Type B pancreatic cell (in vitro differentiated cells): Measurements from ENCODE around the gene ZNF74. TPM values are rescaled to one million over a fixed set of nuclear protein-coding genes. Genes with fewer than 3 reads are reported as not detected.

Source experiments
- DNase-seq: peaks from one replicate; pipeline ENCODE4 v3.0.0; 2021; ENCODE audit warnings: mixed read lengths; ENCODE audit not compliant: unreplicated experiment; ENCODE audit errors: extremely low spot score
- H3K27ac Mint-ChIP-seq: 2 replicates; pipeline ENCODE4 v1.8.0; 2021; ENCODE audit warnings: mild to moderate bottlenecking, mixed read lengths
- H3K27me3 Mint-ChIP-seq: 2 replicates; pipeline ENCODE4 v1.8.0; 2021; ENCODE audit warnings: mixed read lengths
- H3K36me3 Mint-ChIP-seq: 2 replicates; pipeline ENCODE4 v1.8.0; 2021; ENCODE audit warnings: mixed read lengths
- H3K4me1 Mint-ChIP-seq: one replicate; pipeline ENCODE4 v1.8.0; 2021; ENCODE audit warnings: mixed read lengths; ENCODE audit not compliant: unreplicated experiment
- H3K4me3 Mint-ChIP-seq: 2 replicates; pipeline ENCODE4 v1.8.0; 2021; ENCODE audit warnings: mild to moderate bottlenecking, mixed read lengths
- H3K9me3 Mint-ChIP-seq: 2 replicates; pipeline ENCODE4 v1.8.0; 2021; ENCODE audit warnings: mixed read lengths
- total RNA-seq: library from RNA; stranded (reverse); gene quantifications from 2 replicates; pipeline ENCODE4 v1.2.1, GENCODE V29; 2021; ENCODE audit warnings: low replicate concordance
- TF ChIP-seq, protein P1 (sequence below): fragments of 200-600 bp; sonication (generic); conservative IDR thresholded peaks from 2 replicates; pipeline ENCODE4 v1.5.0; 2021; ENCODE audit warnings: antibody characterized with exemption, mild to moderate bottlenecking

ZNF74 gene
- total RNA-seq, 1 donor from 2014 or later: 39.5 TPM

DNA sequence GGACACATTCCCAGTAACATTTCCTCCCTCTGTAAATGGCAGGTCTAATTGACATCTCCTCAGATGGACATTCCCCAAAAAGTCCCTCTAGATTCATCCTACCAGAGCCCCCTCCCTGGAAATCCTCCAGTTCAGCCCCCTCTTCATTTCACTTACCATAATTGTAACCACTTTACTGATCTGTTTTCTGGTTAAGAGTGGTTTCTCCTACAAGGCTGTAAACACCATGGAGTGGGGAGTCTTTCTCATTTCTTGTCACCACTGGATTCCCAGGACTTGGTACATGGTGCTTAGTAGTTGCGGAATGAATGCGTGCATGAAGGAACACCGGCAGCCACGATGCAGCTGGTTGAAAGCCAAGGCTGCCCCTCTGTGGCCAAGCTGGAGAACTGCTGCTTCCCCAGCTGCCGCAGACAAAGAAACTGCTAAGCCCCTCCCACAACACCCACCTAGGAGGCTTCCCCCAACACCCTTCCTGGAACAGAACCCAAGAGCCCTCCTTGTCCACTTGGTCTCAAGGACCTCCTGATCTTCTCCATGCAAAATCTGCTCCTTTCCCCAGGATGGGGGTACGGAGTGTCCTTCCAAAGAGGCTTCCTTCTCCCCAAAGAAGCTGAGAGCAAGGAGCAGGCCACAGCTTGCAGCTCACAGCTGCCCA lies 62.2 kb downstream of the ZNF74 start:
- peak; percentile 87 for DNase-seq
- Mint-ChIP-seq H3K4me1 (peaks cover 19% of the 10 kb centered on the region), H3K27me3 (no peaks in the 10 kb centered on the region), H3K4me3 (no peak overlapping the region), H3K36me3 (peaks cover 23% of the 10 kb centered on the region), H3K27ac (peak overlapping the region; percentile 85), H3K9me3 (no peaks in the 10 kb centered on the region)
- TF ChIP-seq, protein P1, sequence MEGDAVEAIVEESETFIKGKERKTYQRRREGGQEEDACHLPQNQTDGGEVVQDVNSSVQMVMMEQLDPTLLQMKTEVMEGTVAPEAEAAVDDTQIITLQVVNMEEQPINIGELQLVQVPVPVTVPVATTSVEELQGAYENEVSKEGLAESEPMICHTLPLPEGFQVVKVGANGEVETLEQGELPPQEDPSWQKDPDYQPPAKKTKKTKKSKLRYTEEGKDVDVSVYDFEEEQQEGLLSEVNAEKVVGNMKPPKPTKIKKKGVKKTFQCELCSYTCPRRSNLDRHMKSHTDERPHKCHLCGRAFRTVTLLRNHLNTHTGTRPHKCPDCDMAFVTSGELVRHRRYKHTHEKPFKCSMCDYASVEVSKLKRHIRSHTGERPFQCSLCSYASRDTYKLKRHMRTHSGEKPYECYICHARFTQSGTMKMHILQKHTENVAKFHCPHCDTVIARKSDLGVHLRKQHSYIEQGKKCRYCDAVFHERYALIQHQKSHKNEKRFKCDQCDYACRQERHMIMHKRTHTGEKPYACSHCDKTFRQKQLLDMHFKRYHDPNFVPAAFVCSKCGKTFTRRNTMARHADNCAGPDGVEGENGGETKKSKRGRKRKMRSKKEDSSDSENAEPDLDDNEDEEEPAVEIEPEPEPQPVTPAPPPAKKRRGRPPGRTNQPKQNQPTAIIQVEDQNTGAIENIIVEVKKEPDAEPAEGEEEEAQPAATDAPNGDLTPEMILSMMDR: peak; percentile 94

DNA sequence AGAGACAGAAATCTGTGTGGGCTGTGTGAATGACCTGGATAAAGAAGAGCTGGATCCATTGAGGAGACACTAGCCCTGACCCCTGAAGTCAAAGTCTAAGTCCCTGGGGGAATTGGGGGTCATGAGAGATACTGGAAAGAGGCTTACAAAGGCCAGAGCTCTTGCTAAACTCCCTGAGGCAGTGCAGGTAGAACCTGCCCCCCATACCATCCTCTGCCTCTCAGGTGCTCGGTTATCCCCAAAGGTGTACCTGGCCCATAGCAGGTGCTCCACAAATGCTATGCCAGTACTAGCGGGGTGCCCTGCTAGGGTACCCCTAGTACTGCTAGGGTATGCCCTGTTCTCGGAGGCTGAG lies 62.7 kb downstream of the ZNF74 start:
- DNase-seq: no peak
- no peak overlapping the region for H3K4me3 Mint-ChIP-seq
- H3K9me3 Mint-ChIP-seq: no peaks in the 10 kb centered on the region
- H3K27ac Mint-ChIP-seq: peak overlapping the region; percentile 85
- peaks cover 23% of the 10 kb centered on the region for H3K36me3 Mint-ChIP-seq
- TF ChIP-seq, protein P1: no peak
- peaks cover 19% of the 10 kb centered on the region for H3K4me1 Mint-ChIP-seq
- no peaks in the 10 kb centered on the region for H3K27me3 Mint-ChIP-seq

DNA sequence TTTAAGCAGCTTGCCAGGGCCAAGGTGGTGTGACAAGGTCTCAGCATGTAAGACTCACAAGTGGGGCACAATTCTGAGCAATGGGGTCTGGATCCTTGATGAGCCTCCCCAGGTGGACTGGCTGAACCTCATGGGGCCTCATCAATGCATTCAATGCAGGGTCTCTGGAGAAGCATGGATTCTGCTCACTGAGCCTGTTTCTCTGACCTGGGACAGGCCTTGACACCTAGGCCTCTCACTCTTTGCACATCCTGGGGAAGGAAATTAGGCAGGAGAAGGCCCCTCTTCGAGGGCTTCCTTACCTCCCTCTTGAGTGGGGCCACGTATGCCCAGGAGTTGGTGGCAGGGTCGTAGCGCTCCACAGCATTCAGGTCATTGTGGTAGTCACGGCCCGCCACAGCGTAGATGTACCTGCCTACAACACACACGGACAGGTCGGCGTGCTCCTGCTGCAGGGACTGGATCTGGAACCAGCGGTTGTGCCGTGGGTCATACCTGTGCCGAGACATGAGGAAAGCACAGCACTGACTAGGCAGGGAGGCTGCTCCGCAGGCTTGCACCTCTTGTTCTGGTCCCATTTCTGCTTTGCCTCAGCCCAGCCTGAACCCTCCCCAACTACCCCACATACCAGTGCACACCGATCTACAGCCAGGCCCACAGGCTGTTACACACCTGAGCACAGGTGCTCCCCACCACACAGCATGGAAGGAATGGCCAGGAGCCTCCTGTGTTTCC lies 63.7 kb downstream of the ZNF74 start:
- no peak for DNase-seq
- Mint-ChIP-seq H3K4me3 (no peak overlapping the region), H3K9me3 (no peaks in the 10 kb centered on the region), H3K27ac (no peak overlapping the region), H3K27me3 (no peaks in the 10 kb centered on the region), H3K36me3 (peaks cover 19% of the 10 kb centered on the region), H3K4me1 (peaks cover 19% of the 10 kb centered on the region)
- TF ChIP-seq, protein P1: no peak

Other genes with a start within 250 kb of the ZNF74 start
- gene CCDC188, start 243.1 kb upstream of the ZNF74 start, total RNA-seq: 2.6 and 4.3 TPM in 2 replicates
- 9.0 and 12.8 TPM in 2 replicates for gene RTN4R, start 125.8 kb upstream of the ZNF74 start, total RNA-seq
- 35.9 and 46.6 TPM in 2 replicates for gene DGCR6L, start 74.1 kb upstream of the ZNF74 start, total RNA-seq
- gene SCARF2, start 43.7 kb downstream of the ZNF74 start, total RNA-seq: 4.2 and 21.7 TPM in 2 replicates
- 34.3 and 38.8 TPM in 2 replicates for gene KLHL22, start 101.6 kb downstream of the ZNF74 start, total RNA-seq
- 90.8 and 121 TPM in 2 replicates for gene MED15, start 113.5 kb downstream of the ZNF74 start, total RNA-seq